SK-N-SH (cell line): Measurements from ENCODE around the gene RASGEF1B.

ENCODE experiments used
- EP300 ChIP-seq, 2 experiments: IDR thresholded peaks; 2 replicates each; pipeline versions ENCODE4 v1.4.0 to v1.6.1; 2012; ENCODE audit warnings: borderline replicate concordance in 1 of 2, low read depth in 1 of 2, low read length in 1 of 2
- JUND ChIP-seq: IDR thresholded peaks from 2 replicates; pipeline ENCODE4 v1.4.0; 2012
- POLR2AphosphoS5 ChIP-seq: IDR thresholded peaks from 2 replicates; pipeline ENCODE4 v1.6.1; 2012; ENCODE audit warnings: low read depth, low read length
- RAD21 ChIP-seq: IDR thresholded peaks from 2 replicates; pipeline ENCODE4 v1.6.1; 2012; ENCODE audit warnings: mild to moderate bottlenecking, low read length
- REST ChIP-seq: IDR thresholded peaks from 2 replicates; pipeline ENCODE4 v1.6.1; 2012; ENCODE audit warnings: mild to moderate bottlenecking, low read depth, low read length, moderate library complexity
- RFX5 ChIP-seq: IDR thresholded peaks from 2 replicates; pipeline ENCODE4 v1.6.1; 2012; ENCODE audit warnings: mild to moderate bottlenecking, improper control_type of control experiment, low read length
- TAF1 ChIP-seq: IDR thresholded peaks from 2 replicates; pipeline ENCODE4 v1.6.1; 2012; ENCODE audit warnings: low read depth, mild to moderate bottlenecking, low read length, moderate library complexity, borderline replicate concordance
- TCF12 ChIP-seq: IDR thresholded peaks from 2 replicates; pipeline ENCODE4 v1.4.0; 2012
- ZBTB33 ChIP-seq: IDR thresholded peaks from 2 replicates; pipeline ENCODE4 v1.4.0; 2012; ENCODE audit warnings: low read depth, borderline replicate concordance
- TF ChIP-seq, protein P1 (sequence below): fragments of 200-600 bp; sonication (generic); IDR thresholded peaks from 2 replicates; pipeline ENCODE4 v1.6.1; 2017; ENCODE audit warnings: antibody characterized with exemption, mild to moderate bottlenecking, moderate library complexity
- TF ChIP-seq, protein P2 (sequence below): IDR thresholded peaks from 2 replicates; pipeline ENCODE4 v1.4.0; 2012; ENCODE audit warnings: low read depth

GRCh38 chr4:81397635-81398034 is 74.1 kb downstream of the RASGEF1B start:
- no peak for TF ChIP-seq POLR2AphosphoS5
- no peak for TF ChIP-seq REST
- TF ChIP-seq, protein P1, sequence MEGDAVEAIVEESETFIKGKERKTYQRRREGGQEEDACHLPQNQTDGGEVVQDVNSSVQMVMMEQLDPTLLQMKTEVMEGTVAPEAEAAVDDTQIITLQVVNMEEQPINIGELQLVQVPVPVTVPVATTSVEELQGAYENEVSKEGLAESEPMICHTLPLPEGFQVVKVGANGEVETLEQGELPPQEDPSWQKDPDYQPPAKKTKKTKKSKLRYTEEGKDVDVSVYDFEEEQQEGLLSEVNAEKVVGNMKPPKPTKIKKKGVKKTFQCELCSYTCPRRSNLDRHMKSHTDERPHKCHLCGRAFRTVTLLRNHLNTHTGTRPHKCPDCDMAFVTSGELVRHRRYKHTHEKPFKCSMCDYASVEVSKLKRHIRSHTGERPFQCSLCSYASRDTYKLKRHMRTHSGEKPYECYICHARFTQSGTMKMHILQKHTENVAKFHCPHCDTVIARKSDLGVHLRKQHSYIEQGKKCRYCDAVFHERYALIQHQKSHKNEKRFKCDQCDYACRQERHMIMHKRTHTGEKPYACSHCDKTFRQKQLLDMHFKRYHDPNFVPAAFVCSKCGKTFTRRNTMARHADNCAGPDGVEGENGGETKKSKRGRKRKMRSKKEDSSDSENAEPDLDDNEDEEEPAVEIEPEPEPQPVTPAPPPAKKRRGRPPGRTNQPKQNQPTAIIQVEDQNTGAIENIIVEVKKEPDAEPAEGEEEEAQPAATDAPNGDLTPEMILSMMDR = no peak
- no peak for TF ChIP-seq RAD21
- no peak for TF ChIP-seq ZBTB33
- TF ChIP-seq EP300 (IDR thresholded peaks at IDR 0.05; ENCODE audit: borderline replicate concordance in 1 of 2, low read depth in 1 of 2, low read length in 1 of 2) = no peak
- TF ChIP-seq JUND = no peak
- no peak for TF ChIP-seq TAF1
- TF ChIP-seq RFX5 = no peak
- no peak for TF ChIP-seq TCF12
- TF ChIP-seq, protein P2, sequence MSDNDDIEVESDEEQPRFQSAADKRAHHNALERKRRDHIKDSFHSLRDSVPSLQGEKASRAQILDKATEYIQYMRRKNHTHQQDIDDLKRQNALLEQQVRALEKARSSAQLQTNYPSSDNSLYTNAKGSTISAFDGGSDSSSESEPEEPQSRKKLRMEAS = no peak
